ENCODE measurements around the gene CTAGE8.
"Not testable (repeated sequence)": the region's sequence is repeated elsewhere in the genome, so short reads cannot be mapped to it uniquely, and the experiment has no call there.

CTAGE8 gene

DNA sequence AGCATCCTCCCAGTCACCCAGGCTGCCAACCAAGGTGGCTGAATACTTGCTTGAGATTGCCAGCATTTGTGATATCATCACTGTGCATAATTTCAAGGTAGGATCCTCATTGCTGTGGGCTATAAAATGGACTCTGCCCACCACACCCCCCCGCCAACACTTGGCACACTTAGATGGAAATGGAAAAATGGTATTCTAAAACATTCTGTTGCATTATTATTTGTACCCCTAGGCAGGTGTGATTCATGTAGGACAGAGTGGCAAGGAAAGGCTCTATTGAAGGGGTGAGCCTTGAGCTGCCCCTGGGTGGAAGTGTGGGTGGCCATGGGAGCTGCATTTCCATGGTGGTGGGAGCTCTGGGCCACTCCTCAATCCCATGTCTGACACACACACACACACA is 50.5 kb downstream of the CTAGE8 start:
- not testable (repeated sequence) for H3K9ac ChIP-seq (ENCODE audit: low read length); H3K4me1 ChIP-seq (ENCODE audit: control insufficient read depth, insufficient read depth, low read length); H3K36me3 ChIP-seq (ENCODE audit: control insufficient read depth, insufficient read depth, low read length, severe bottlenecking); DNase-seq (ENCODE audit: low read depth); H3K9me3 ChIP-seq (ENCODE audit: control insufficient read depth, low read length); H3K4me3 ChIP-seq (ENCODE audit: low read length); H3K27me3 ChIP-seq (replicated peaks; ENCODE audit: control insufficient read depth, insufficient read depth, low read length)

DNA sequence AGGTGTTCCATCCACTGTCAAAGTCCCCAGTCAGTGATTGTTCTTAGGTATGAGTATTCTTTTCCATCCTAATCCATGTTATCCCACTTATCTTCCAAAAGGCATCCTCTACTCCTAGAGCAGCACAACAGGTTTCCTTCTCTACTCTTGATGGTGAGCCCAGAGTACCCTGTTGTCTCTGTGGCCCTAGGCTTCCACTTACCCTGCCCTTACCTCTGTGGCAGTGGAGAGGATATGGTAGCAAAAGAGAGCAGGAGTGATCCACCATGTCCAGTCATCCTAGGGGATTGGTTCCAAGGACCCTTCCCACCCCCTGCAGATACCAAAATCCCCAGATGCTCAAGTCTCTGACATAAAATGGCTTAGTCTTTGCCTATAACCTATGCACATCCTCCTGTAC is 51.9 kb downstream of the CTAGE8 start:
- not testable (repeated sequence) for H3K36me3 ChIP-seq (ENCODE audit: control insufficient read depth, insufficient read depth, low read length, severe bottlenecking); H3K9ac ChIP-seq (ENCODE audit: low read length); DNase-seq (ENCODE audit: low read depth); H3K4me1 ChIP-seq (ENCODE audit: control insufficient read depth, insufficient read depth, low read length); H3K27me3 ChIP-seq (replicated peaks; ENCODE audit: control insufficient read depth, insufficient read depth, low read length); H3K9me3 ChIP-seq (ENCODE audit: control insufficient read depth, low read length); H3K4me3 ChIP-seq (ENCODE audit: low read length)

Data from adipocyte (in vitro differentiated cells).